Panc1 (cell line): ENCODE data around the gene ABCA7.
A peak's percentile ranks its signal among the peaks of the same experiment; 100 is the strongest.

Experiments used
- CTCF ChIP-seq: fragments of 450-650 bp; IDR thresholded peaks from 2 replicates; pipeline ENCODE4 v1.5.1; 2017; ENCODE audit warnings: mild to moderate bottlenecking
- POLR2AphosphoS5 ChIP-seq: IDR thresholded peaks from 2 replicates; pipeline ENCODE4 v1.6.1; 2012; ENCODE audit warnings: mild to moderate bottlenecking, low read depth, low read length, moderate library complexity

GRCh38 chr19:1001538-1002166 lies 38.3 kb upstream of the ABCA7 start:
- peak; percentile 94 for TF ChIP-seq CTCF
- no peak for TF ChIP-seq POLR2AphosphoS5
